Measurements from ENCODE around the gene DR1.

Gene DR1

DNA sequence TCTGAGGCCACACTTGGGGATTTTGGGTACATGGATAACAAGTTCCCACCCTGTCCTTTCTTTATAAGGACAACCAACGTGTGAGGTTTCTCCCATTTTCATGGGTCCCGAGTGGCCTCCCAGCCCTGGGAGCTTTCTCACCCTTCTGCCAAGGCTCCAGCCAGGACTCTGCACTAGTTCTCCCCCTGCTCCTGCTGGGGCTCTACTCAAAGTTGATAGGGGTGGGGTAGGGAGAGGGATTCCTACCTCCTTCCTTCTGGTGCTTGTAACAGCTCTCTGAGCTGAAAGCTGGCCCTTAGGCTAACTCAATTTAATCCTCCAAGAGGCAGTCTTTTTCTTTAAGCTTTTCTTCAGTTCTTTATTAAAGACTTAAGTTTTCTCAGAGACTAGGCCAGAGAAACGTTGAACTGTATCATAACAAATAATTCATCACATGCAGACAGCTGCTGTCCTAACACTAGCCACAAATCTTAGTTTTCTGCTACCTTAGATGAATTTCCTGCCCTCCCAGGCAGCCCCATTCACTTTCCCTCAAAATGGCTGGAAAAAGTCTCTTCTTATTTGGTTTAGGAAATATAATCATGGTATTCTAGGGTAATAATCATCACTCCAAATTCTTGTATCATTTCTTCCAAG lies 22.4 kb upstream of the DR1 start:
- no peak overlapping the region for H3K4me3 ChIP-seq (ENCODE audit: low read length)
- peaks cover 9% of the 10 kb centered on the region for H3K9me3 ChIP-seq (ENCODE audit: insufficient read depth, low read depth, low read length)
- no peak overlapping the region for H3K27ac ChIP-seq (ENCODE audit: low read length)
- H3K36me3 ChIP-seq (ENCODE audit: insufficient read depth, low read depth, low read length): peaks cover 3% of the 10 kb centered on the region; the same call in 1 of the 2 replicates
- no peaks in the 10 kb centered on the region for H3K4me1 ChIP-seq (ENCODE audit: insufficient read depth, low read length)
- no peak overlapping the region for H3K9ac ChIP-seq (ENCODE audit: low read depth, low read length)
- no peaks in the 10 kb centered on the region for H3K27me3 ChIP-seq (ENCODE audit: insufficient read depth, low read length)

DNA sequence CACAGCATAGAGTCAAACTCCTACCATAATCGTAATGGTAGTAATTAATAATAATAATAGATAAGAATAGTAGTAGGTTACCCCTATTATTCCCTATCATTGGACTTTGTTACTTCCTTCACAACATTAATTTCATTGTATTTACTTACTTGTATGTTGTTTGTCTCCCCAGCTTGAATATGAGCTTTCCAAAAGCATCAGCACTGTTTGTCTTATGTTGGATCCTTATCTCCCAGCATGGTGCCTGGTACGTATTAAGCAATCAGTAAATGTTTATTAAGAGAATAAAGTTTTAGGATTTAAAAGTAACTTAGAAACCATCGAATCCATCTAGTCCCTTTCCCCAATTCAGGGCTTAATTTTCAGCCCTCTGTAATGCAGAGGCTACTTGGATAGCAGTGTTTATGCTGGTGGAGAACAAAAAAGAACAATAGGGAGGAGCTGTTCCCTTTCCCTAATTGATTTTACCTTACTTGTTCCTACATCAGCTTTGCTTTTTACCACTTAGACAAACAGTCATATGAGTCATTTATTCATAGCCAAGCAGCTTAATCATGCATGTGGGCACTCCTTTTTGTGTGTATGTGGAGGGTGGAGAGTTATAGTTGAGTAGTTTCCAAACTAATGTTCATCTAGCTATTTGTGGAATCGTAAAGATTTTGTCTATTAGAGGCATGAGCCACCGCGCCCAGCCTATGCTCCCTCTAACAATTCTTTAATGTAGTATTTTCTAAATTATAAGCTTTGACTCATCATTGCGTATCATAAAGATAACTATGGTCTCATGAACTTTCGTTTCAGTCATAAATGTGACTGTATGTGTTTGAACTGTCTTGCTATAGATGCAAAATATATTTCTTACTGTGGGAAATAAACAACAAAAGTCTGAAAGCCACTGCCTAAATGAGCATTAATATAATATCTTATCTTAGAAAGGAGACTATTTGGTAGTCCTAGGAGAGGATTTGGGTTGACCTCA lies 20.9 kb upstream of the DR1 start:
- Histone ChIP-seq H3K4me3 (ENCODE audit: low read length) (no peak overlapping the region), H3K9ac (ENCODE audit: low read depth, low read length) (no peak overlapping the region), H3K4me1 (ENCODE audit: insufficient read depth, low read length) (no peaks in the 10 kb centered on the region), H3K36me3 (ENCODE audit: insufficient read depth, low read depth, low read length) (peaks cover 3% of the 10 kb centered on the region; the same call in 1 of the 2 replicates), H3K27me3 (ENCODE audit: insufficient read depth, low read length) (no peaks in the 10 kb centered on the region), H3K9me3 (ENCODE audit: insufficient read depth, low read depth, low read length) (peaks cover 9% of the 10 kb centered on the region), H3K27ac (ENCODE audit: low read length) (no peak overlapping the region)

DNA sequence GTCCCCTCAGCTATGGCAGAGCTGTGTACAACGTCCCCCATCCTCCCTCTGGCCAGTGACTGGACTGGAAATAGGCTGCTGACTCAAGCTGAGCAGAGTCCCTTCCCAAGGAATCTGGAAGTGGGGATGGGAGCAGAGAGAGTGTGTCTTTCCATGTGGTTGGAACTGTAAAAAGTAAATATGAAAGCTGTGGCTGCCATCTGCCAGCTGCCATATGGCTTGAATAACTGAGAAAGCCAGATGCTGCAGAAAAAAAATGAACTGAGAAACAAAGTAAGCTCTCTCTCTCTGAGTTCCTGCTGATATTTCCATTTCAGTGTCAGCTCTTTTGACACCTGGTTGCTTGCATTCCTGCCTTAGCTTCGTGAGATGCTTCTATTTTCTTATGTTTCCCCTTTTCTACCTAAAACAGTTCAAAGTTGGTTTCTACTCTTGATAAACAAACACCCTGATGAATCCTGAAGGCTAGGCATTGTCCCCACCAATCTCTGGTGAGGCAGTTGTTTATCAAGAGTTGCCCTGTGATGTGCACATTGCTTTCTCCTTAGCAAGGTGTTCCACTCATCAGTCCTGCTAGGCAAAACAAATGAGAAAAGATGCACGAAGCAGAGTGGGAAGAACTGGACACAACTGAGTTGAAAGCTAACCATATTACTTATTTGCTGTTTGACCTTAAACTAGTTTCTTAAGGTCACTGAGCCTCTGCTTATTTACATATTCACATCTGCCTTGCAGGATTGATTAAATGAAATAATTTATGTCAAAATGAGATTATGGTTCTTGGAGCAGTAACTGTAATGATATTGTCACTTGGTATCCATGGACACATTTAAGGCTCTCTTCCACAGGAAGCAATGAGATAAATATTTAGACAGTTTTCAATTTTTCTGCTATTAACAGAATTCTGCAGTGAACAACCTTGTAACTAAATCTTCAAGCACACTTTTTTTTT lies 16.6 kb upstream of the DR1 start:
- H3K9me3 ChIP-seq (ENCODE audit: insufficient read depth, low read depth, low read length): no peaks in the 10 kb centered on the region
- H3K9ac ChIP-seq (ENCODE audit: low read depth, low read length): no peak overlapping the region
- H3K4me3 ChIP-seq (ENCODE audit: low read length): no peak overlapping the region
- no peaks in the 10 kb centered on the region for H3K4me1 ChIP-seq (ENCODE audit: insufficient read depth, low read length)
- no peak overlapping the region for H3K27ac ChIP-seq (ENCODE audit: low read length)
- H3K36me3 ChIP-seq (ENCODE audit: insufficient read depth, low read depth, low read length): no peaks in the 10 kb centered on the region
- no peaks in the 10 kb centered on the region for H3K27me3 ChIP-seq (ENCODE audit: insufficient read depth, low read length)

- H3K4me1 ChIP-seq (ENCODE audit: insufficient read depth, low read length): no peaks in the 10 kb centered on the region
- no peaks in the 10 kb centered on the region for H3K9me3 ChIP-seq (ENCODE audit: insufficient read depth, low read depth, low read length)
- no peak overlapping the region for H3K27ac ChIP-seq (ENCODE audit: low read length)
- H3K9ac ChIP-seq (ENCODE audit: low read depth, low read length): no peak overlapping the region
- H3K4me3 ChIP-seq (ENCODE audit: low read length): no peak overlapping the region
- no peaks in the 10 kb centered on the region for H3K36me3 ChIP-seq (ENCODE audit: insufficient read depth, low read depth, low read length)
- H3K27me3 ChIP-seq (ENCODE audit: insufficient read depth, low read length): no peaks in the 10 kb centered on the region
These were observed 15.5 kb upstream of the DR1 start for GRCh38 chr1:93330196-93330595.

- no peak overlapping the region for H3K9ac ChIP-seq (ENCODE audit: low read depth, low read length)
- no peak overlapping the region for H3K4me3 ChIP-seq (ENCODE audit: low read length)
- H3K4me1 ChIP-seq (ENCODE audit: insufficient read depth, low read length): no peaks in the 10 kb centered on the region
- no peaks in the 10 kb centered on the region for H3K27me3 ChIP-seq (ENCODE audit: insufficient read depth, low read length)
- H3K36me3 ChIP-seq (ENCODE audit: insufficient read depth, low read depth, low read length): no peaks in the 10 kb centered on the region
- no peak overlapping the region for H3K27ac ChIP-seq (ENCODE audit: low read length)
- H3K9me3 ChIP-seq (ENCODE audit: insufficient read depth, low read depth, low read length): no peaks in the 10 kb centered on the region
These were observed 15.1 kb upstream of the DR1 start for GRCh38 chr1:93330617-93331016.

GRCh38 chr1:93331412-93331811 lies 14.3 kb upstream of the DR1 start:
- no peaks in the 10 kb centered on the region for H3K9me3 ChIP-seq (ENCODE audit: insufficient read depth, low read depth, low read length)
- H3K4me1 ChIP-seq (ENCODE audit: insufficient read depth, low read length): no peaks in the 10 kb centered on the region
- H3K27me3 ChIP-seq (ENCODE audit: insufficient read depth, low read length): no peaks in the 10 kb centered on the region
- no peaks in the 10 kb centered on the region for H3K36me3 ChIP-seq (ENCODE audit: insufficient read depth, low read depth, low read length)
- no peak overlapping the region for H3K4me3 ChIP-seq (ENCODE audit: low read length)
- no peak overlapping the region for H3K27ac ChIP-seq (ENCODE audit: low read length)
- no peak overlapping the region for H3K9ac ChIP-seq (ENCODE audit: low read depth, low read length)

GRCh38 chr1:93332368-93332767 lies 13.3 kb upstream of the DR1 start:
- Histone ChIP-seq H3K9ac (ENCODE audit: low read depth, low read length) (no peak overlapping the region), H3K4me1 (ENCODE audit: insufficient read depth, low read length) (no peaks in the 10 kb centered on the region), H3K27ac (ENCODE audit: low read length) (no peak overlapping the region), H3K4me3 (ENCODE audit: low read length) (no peak overlapping the region), H3K36me3 (ENCODE audit: insufficient read depth, low read depth, low read length) (peaks cover 3% of the 10 kb centered on the region; the same call in 1 of the 2 replicates), H3K9me3 (ENCODE audit: insufficient read depth, low read depth, low read length) (no peaks in the 10 kb centered on the region), H3K27me3 (ENCODE audit: insufficient read depth, low read length) (no peaks in the 10 kb centered on the region)

GRCh38 chr1:93338387-93339146 lies 7.1 kb upstream of the DR1 start:
- no peak overlapping the region for H3K27ac ChIP-seq (ENCODE audit: low read length)
- no peak overlapping the region for H3K9ac ChIP-seq (ENCODE audit: low read depth, low read length)
- H3K27me3 ChIP-seq (ENCODE audit: insufficient read depth, low read length): no peaks in the 10 kb centered on the region
- no peak overlapping the region for H3K4me3 ChIP-seq (ENCODE audit: low read length)
- no peaks in the 10 kb centered on the region for H3K9me3 ChIP-seq (ENCODE audit: insufficient read depth, low read depth, low read length)
- H3K36me3 ChIP-seq (ENCODE audit: insufficient read depth, low read depth, low read length): peaks cover 18% of the 10 kb centered on the region
- peaks cover 8% of the 10 kb centered on the region; the same call in 1 of the 2 replicates for H3K4me1 ChIP-seq (ENCODE audit: insufficient read depth, low read length)

- no peaks in the 10 kb centered on the region for H3K9me3 ChIP-seq (ENCODE audit: insufficient read depth, low read depth, low read length)
- H3K4me1 ChIP-seq (ENCODE audit: insufficient read depth, low read length): peaks cover 8% of the 10 kb centered on the region; the same call in 1 of the 2 replicates
- H3K9ac ChIP-seq (ENCODE audit: low read depth, low read length): no peak overlapping the region
- no peak overlapping the region for H3K27ac ChIP-seq (ENCODE audit: low read length)
- peaks cover 18% of the 10 kb centered on the region for H3K36me3 ChIP-seq (ENCODE audit: insufficient read depth, low read depth, low read length)
- no peak overlapping the region for H3K4me3 ChIP-seq (ENCODE audit: low read length)
- no peaks in the 10 kb centered on the region for H3K27me3 ChIP-seq (ENCODE audit: insufficient read depth, low read length)
These were observed 6.5 kb upstream of the DR1 start for GRCh38 chr1:93339171-93339697.

GRCh38 chr1:93340090-93340489 lies 5.6 kb upstream of the DR1 start:
- H3K36me3 ChIP-seq (ENCODE audit: insufficient read depth, low read depth, low read length): peaks cover 18% of the 10 kb centered on the region
- H3K9ac ChIP-seq (ENCODE audit: low read depth, low read length): no peak overlapping the region
- H3K4me1 ChIP-seq (ENCODE audit: insufficient read depth, low read length): peaks cover 8% of the 10 kb centered on the region; the same call in 1 of the 2 replicates
- no peaks in the 10 kb centered on the region for H3K9me3 ChIP-seq (ENCODE audit: insufficient read depth, low read depth, low read length)
- no peak overlapping the region for H3K27ac ChIP-seq (ENCODE audit: low read length)
- no peak overlapping the region for H3K4me3 ChIP-seq (ENCODE audit: low read length)
- H3K27me3 ChIP-seq (ENCODE audit: insufficient read depth, low read length): no peaks in the 10 kb centered on the region

Data from iPS-20b (cell line).